T-helper 1 cell treated with Interleukin-12 subunit alpha and Interleukin-12 subunit beta and Interleukin-4 antibody, amounts not matched to agents 30 μg/mL and 1 μg/mL, for 36 hours (primary cell): ENCODE results near the gene PPARA.

ENCODE experiments used
- H3K27ac Mint-ChIP-seq: one replicate; pipeline ENCODE4 v1.8.0; 2021; ENCODE audit warnings: mild to moderate bottlenecking, mixed read lengths
- H3K27me3 Mint-ChIP-seq: one replicate; pipeline ENCODE4 v1.8.0; 2021; ENCODE audit warnings: low read depth, mixed read lengths
- H3K36me3 Mint-ChIP-seq: one replicate; pipeline ENCODE4 v1.8.0; 2021; ENCODE audit warnings: low read depth, mixed read lengths
- H3K4me1 Mint-ChIP-seq: one replicate; pipeline ENCODE4 v1.8.0; 2021; ENCODE audit warnings: low read depth, mixed read lengths
- H3K4me3 Mint-ChIP-seq: one replicate; pipeline ENCODE4 v1.8.0; 2021; ENCODE audit warnings: mild to moderate bottlenecking, moderate library complexity, mixed read lengths
- H3K9me3 Mint-ChIP-seq: one replicate; pipeline ENCODE4 v1.8.0; 2021; ENCODE audit warnings: mixed read lengths

The PPARA gene

DNA sequence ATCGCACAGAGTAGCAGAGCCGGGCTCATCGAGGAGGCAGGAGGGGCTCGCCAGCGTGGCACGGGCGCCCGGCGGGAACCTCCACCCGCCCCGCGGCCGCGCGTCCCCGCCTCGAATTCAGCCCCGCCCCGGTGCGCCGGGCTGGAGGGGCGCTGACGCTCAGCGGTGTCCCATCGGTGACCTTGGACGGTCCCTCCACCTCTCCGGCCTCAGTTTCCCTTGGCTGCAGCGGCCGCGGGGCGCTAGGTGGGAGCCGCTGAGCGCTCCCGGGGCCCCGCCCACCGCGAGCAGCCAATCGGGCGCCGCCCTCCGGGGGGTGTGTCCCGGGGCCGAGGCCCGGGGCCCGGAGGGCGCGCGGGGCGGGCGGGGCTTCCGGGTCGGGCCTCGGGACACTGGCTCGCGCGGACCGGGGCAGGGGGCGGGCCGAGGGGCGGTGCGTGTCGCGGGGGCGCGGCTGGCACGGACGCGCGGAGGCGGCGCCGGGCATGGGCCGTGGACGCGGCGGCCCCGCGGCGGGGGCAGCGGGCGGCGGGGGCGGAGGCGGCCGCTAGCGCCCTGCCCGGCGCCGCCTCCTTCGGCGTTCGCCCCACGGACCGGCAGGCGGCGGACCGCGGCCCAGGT is at the start of gene PPARA:
Gene PPARA (plus strand): TSS at position 493 of the 621 bp plus-strand sequence. CDS start 47,858 bp downstream, outside the sequence.
- H3K27me3 Mint-ChIP-seq, result peaks cover 38% of the 10 kb centered on the region
- H3K9me3 Mint-ChIP-seq, result no peaks in the 10 kb centered on the region
- peak within 1 kb of the TSS; percentile 81 for H3K4me3 Mint-ChIP-seq
- peak within 1 kb of the TSS; percentile 41 for H3K27ac Mint-ChIP-seq
- H3K36me3 Mint-ChIP-seq, result peaks cover 5% of the 10 kb centered on the region
- H3K4me1 Mint-ChIP-seq, result peaks cover 12% of the 10 kb centered on the region

DNA sequence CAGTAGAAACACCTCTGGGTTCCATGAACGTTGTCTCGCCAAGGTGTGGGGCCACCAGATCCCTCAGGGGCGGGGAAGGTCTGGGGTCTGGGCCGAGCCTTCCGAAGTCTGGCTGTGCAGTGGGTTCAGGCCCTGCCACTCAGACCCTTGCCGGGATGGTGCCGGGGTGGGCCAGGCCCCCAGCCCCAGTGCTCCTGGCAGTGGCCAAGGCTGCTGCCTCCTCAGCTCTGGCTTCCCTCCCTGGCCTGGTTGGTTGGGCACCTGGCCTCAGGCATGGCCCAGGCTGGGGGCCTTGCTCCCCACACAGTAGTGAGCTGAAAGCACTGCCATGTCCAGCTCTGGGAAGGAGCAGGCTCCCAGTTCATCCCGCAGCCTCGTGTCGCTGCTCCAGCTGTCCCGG is 48.2 kb upstream of the PPARA start:
- Mint-ChIP-seq H3K27me3 (no peaks in the 10 kb centered on the region), H3K4me3 (no peak overlapping the region), H3K4me1 (no peaks in the 10 kb centered on the region), H3K27ac (no peak overlapping the region), H3K9me3 (no peaks in the 10 kb centered on the region), H3K36me3 (no peaks in the 10 kb centered on the region)

GRCh38 chr22:46102752-46103151 is 47.6 kb upstream of the PPARA start:
- Mint-ChIP-seq H3K4me3 (no peak overlapping the region), H3K9me3 (no peaks in the 10 kb centered on the region)

GRCh38 chr22:46103181-46103580 is 47.1 kb upstream of the PPARA start:
- no peaks in the 10 kb centered on the region for H3K9me3 Mint-ChIP-seq

More at GRCh38 chr22:46102752-46103151, 47.6 kb upstream of the PPARA start:
- no peaks in the 10 kb centered on the region for H3K4me1 Mint-ChIP-seq
- H3K36me3 Mint-ChIP-seq, result no peaks in the 10 kb centered on the region
- no peaks in the 10 kb centered on the region for H3K27me3 Mint-ChIP-seq
- no peak overlapping the region for H3K27ac Mint-ChIP-seq

DNA sequence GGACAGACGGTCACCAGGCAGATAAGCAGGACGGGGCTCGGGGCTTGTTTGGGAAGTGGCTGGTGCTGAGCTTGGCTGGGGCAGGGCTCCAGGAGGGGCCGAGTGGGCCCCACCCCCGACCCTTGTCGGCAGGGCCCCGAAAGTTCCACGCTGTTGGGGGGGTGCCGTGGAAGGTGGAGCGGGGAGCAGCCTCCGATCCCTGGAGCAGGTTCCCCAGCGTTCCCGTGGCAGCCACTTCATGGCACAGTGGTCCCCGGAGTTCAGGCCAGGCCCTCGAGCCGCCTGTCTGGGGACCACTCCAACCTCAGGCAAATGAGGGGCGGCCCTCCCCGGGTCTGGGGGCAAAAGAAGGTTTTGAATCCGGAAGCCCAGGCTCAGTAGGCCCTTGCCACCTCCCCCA is 46.7 kb upstream of the PPARA start:
- Mint-ChIP-seq H3K27ac (no peak overlapping the region), H3K9me3 (no peaks in the 10 kb centered on the region), H3K4me1 (no peaks in the 10 kb centered on the region)

More at GRCh38 chr22:46103181-46103580, 47.1 kb upstream of the PPARA start:
- H3K27me3 Mint-ChIP-seq, result no peaks in the 10 kb centered on the region
- no peaks in the 10 kb centered on the region for H3K4me1 Mint-ChIP-seq
- H3K4me3 Mint-ChIP-seq, result no peak overlapping the region
- no peak overlapping the region for H3K27ac Mint-ChIP-seq
- no peaks in the 10 kb centered on the region for H3K36me3 Mint-ChIP-seq

GRCh38 chr22:46104170-46104880 is 46.0 kb upstream of the PPARA start:
- no peaks in the 10 kb centered on the region for H3K36me3 Mint-ChIP-seq
- no peak overlapping the region for H3K4me3 Mint-ChIP-seq
- H3K9me3 Mint-ChIP-seq, result no peaks in the 10 kb centered on the region
- H3K27ac Mint-ChIP-seq, result no peak overlapping the region
- no peaks in the 10 kb centered on the region for H3K4me1 Mint-ChIP-seq
- H3K27me3 Mint-ChIP-seq, result no peaks in the 10 kb centered on the region

More for the DNA sequence above, 46.7 kb upstream of the PPARA start:
- Mint-ChIP-seq H3K36me3 (no peaks in the 10 kb centered on the region), H3K4me3 (no peak overlapping the region), H3K27me3 (no peaks in the 10 kb centered on the region)

- Mint-ChIP-seq H3K36me3 (no peaks in the 10 kb centered on the region), H3K4me3 (no peak overlapping the region), H3K27ac (no peak overlapping the region), H3K9me3 (no peaks in the 10 kb centered on the region), H3K4me1 (no peaks in the 10 kb centered on the region), H3K27me3 (no peaks in the 10 kb centered on the region)
Measured at GRCh38 chr22:46104881-46105493, 45.3 kb upstream of the PPARA start.

DNA sequence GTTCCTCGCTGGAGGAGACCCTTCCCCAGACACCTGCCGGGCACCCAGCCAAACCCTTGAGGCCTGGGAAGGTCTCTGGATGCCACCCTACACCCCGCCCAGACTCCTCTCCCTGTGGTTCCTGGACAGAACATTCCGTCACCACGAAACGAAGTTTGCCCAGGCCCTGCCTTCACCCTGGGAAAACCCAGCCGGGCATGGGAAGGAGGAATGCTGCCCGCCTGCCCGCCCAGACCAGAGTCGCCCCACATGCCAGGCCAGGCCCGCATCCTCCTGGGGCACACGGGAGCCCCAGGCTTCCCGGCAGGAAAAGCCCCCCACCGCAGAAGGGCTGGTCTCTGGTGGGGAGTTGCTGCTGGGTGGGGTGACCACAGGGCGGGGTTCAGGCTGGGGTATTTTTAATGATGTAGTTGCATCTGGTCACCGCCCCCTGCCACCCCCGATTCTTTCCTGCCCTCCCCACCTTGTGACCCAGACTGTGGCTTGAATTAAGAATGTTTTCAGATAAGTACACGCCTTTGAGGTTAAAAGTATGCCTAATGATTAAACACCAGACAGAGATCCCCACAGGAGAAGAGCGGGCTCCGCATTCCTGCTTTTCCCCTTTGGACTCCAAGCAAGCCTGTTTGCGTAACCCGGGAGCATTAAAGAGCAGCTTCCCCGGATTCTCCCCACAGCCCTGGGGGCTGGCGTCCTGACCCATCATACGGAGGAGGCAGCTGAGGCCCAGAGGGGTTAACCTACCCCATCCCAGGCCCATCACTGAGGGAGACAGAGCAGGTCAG is 44.6 kb upstream of the PPARA start:
- Mint-ChIP-seq H3K9me3 (no peaks in the 10 kb centered on the region), H3K27me3 (no peaks in the 10 kb centered on the region), H3K4me1 (no peaks in the 10 kb centered on the region), H3K27ac (no peak overlapping the region), H3K36me3 (no peaks in the 10 kb centered on the region), H3K4me3 (no peak overlapping the region)

- no peak overlapping the region for H3K4me3 Mint-ChIP-seq
- H3K36me3 Mint-ChIP-seq, result no peaks in the 10 kb centered on the region
- no peak overlapping the region for H3K27ac Mint-ChIP-seq
- H3K9me3 Mint-ChIP-seq, result no peaks in the 10 kb centered on the region
- H3K27me3 Mint-ChIP-seq, result no peaks in the 10 kb centered on the region
- H3K4me1 Mint-ChIP-seq, result no peaks in the 10 kb centered on the region
Measured at GRCh38 chr22:46106279-46107022, 43.9 kb upstream of the PPARA start.

- Mint-ChIP-seq H3K27ac (no peak overlapping the region), H3K9me3 (no peaks in the 10 kb centered on the region), H3K4me3 (no peak overlapping the region), H3K36me3 (no peaks in the 10 kb centered on the region), H3K27me3 (no peaks in the 10 kb centered on the region), H3K4me1 (no peaks in the 10 kb centered on the region)
Measured at GRCh38 chr22:46107089-46107664, 43.1 kb upstream of the PPARA start.

- Mint-ChIP-seq H3K9me3 (no peaks in the 10 kb centered on the region), H3K27ac (no peak overlapping the region), H3K4me1 (no peaks in the 10 kb centered on the region), H3K4me3 (no peak overlapping the region), H3K36me3 (no peaks in the 10 kb centered on the region), H3K27me3 (no peaks in the 10 kb centered on the region)
Measured at GRCh38 chr22:46107753-46108563, 42.4 kb upstream of the PPARA start.

- no peaks in the 10 kb centered on the region for H3K36me3 Mint-ChIP-seq
- no peaks in the 10 kb centered on the region for H3K27me3 Mint-ChIP-seq
- no peak overlapping the region for H3K4me3 Mint-ChIP-seq
- H3K4me1 Mint-ChIP-seq, result no peaks in the 10 kb centered on the region
- no peaks in the 10 kb centered on the region for H3K9me3 Mint-ChIP-seq
- H3K27ac Mint-ChIP-seq, result no peak overlapping the region
Measured at GRCh38 chr22:46108564-46109473, 41.5 kb upstream of the PPARA start.
